Activated T-cell treated with anti-CD3 and anti-CD28 coated beads for 1 hour (primary cell): ENCODE measurements around the gene RGS17.
"Not testable (repeated sequence)": the region's sequence is repeated elsewhere in the genome, so short reads cannot be mapped to it uniquely, and the experiment has no call there.

Source experiments
- DNase-seq: peaks from one replicate; pipeline ENCODE4 v3.0.0-alpha.2; 2020; ENCODE audit warnings: low read depth

RGS17 gene

DNA sequence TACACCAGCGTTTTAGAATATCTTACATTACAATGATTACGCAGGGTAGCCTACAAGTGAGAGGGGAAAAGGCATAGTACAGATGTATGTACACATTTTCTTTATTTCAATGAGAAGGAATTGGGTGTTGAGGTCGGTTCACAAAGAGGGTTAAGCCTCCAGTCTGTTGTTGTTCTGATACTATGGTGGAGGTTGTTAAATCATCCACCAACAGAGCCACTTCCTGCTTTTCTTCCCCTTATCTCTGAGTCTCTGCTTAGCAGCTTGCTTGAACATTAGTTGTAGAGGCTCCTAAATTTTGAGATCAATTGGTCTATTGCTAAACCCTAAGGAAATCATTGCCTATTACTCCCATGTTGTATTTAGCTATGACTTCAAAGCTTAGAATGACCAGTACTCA lies 7.3 kb downstream of the RGS17 start:
- no peak for DNase-seq

DNA sequence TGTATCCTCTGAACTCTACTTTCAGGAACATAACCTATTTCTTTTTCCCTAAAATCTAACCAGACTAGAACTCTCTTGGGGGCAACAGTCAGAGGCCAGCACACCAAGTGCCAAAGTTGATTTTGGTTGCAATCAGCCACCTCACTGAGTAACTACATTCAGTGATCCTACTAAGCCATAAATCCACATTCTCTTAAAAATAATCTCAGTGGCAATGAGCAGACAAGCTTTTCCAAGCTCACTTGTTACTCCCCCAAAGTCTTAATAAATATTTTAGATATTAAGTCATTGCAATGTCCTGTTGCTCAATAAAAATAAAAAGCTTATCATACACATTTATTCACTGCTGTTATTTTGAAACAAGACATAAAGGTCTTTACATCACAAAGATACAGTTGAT lies 9.8 kb downstream of the RGS17 start:
- DNase-seq = no peak

DNA sequence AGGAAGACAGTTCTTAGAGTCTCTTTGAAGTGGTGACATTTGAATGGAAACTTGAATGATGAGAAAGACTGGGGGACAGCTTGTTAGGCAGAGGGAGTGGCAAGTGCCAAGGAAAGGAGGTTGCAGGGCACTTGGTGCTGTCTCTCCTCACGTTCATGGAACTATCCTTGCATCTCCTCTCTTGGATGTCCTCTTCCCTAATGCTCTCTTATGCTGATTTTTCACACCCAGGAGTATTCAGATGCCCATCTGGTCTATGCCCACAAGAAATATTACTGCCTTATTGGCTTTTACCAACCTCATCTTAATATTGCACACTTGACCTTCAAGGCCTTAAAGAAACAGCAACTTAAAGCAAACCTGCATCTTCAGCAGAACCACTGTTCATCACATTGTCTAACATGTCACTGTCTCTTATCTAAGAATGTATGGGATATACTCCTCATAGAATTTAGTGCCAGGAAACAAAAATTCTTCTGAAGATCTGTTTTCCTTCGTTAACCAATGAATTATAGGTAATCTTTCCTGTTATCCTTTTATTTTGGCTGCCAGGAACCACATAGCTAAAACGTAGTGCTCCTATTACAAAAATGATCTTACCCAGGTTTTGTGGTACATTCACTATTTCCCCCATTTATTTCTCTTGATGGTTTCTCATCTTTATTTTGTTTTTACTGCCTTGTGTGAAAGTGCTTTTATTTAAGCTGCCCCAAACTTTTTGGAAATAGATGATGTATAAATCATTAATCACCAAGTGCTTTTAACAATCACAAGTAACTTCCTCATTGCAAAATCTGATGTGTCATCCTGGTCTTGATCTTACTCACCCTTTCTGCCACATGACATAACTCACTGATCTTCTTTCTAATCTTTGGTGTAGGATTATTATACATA lies 12.8 kb downstream of the RGS17 start:
- DNase-seq = no peak

DNA sequence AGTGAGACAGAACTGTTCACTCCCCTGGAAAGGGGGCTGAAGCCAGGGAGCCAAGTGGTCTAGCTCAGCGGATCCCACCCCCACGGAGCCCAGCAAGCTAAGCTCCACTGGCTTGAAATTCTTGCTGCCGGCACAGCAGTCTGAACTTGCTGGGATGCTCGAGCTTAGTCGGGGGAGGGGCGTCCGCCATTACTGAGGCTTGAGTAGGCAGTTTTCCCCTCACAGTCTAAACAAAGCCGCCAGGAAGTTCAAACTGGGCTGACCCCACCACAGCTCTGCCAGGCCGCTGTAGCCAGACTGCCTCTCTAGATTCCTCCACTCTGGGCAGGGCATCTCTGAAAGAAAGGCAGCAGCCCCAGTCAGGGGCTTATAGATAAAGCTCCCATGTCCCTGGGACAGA lies 20.0 kb downstream of the RGS17 start:
- not testable (repeated sequence) for DNase-seq

DNA sequence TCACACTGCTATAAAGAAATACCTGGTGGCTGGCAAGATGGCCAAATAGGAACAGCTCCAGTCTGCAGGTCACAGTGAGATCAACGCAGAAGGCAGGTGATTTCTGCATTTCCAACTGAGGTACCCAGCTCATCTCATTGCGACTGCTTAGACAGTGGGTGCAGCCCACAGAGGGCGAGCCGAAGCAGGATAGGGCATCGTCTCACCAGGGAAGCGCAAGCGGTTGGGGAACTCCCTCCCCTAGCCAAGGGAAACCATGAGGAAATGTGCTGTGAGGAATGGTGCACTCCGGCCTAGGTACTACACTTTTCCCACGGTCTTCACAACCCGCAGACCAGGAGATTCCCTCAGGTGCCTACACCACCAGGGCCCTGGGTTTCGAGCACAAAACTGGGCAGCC lies 20.5 kb downstream of the RGS17 start:
- DNase-seq = not testable (repeated sequence)

DNA sequence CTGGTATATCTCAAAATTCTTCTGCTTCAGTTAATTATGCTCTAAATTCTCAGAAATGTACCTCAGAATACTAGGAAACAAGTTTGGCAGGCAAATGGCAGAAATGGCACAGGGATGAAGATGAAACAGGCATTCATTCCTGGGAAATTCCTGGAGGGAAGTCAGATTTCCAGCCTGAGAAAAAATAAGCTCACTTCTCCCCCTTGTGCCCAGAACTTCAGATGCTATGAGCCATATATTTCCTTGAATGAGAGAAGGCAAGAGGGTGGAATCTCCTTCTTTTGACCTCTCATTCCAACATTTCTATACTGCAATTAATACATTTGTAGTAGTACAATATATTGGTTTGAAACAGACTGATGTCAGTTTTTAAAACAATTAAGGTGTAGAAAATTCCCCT lies 22.8 kb downstream of the RGS17 start:
- no peak for DNase-seq

DNA sequence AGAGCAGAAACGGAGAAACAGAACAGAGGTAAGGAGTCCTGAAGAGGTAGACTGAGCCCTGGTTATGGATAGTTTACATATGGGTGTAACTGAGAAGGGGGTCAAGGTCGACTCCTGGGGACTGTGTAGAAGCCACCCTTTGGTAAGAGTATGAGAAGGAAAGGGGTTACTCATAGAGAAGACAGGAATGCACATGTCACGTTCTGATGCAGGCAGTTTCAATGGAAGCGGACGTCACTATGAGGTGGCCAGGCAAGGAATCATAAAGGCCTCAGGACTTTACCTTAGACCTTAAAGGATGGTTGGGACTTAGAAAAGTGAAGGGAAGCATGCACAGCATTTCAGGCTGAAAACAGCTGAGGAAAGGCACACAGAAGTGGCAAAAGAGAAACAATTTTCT lies 25.1 kb downstream of the RGS17 start:
- DNase-seq = no peak

DNA sequence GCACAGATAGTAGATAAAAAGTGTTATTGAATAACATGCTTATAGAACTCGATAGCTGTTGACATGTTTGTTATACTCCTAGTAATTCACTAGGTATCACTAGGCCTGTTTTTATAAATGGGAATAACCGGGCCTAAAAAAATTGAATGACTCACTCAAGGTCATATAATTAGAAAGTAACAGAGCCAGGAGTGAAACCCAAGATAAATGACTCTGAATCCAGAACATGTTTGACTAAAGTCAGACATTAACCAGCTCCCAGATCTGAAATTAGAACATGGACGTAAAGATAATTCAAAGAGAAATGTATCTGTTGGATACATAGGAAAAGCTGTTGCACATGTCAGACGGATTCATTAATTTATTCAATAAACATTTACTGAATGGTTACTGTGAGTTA lies 26.9 kb downstream of the RGS17 start:
- DNase-seq = no peak

DNA sequence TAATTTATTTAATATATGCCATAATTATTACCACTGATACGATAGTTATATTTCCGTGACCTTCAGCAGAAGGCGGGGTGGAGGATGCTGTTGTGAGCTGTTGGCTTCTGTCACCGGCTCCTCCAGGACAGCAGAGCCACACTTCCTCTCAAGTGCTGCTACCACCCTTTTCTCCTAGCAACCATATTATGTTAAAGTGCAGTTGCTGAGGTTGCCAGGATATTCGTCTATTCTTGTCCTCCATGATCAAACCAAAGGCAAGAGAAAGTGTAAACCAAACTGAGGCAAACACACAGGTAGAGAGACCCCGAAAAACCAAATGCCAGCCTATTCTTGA lies 27.8 kb downstream of the RGS17 start:
- no peak for DNase-seq

DNA sequence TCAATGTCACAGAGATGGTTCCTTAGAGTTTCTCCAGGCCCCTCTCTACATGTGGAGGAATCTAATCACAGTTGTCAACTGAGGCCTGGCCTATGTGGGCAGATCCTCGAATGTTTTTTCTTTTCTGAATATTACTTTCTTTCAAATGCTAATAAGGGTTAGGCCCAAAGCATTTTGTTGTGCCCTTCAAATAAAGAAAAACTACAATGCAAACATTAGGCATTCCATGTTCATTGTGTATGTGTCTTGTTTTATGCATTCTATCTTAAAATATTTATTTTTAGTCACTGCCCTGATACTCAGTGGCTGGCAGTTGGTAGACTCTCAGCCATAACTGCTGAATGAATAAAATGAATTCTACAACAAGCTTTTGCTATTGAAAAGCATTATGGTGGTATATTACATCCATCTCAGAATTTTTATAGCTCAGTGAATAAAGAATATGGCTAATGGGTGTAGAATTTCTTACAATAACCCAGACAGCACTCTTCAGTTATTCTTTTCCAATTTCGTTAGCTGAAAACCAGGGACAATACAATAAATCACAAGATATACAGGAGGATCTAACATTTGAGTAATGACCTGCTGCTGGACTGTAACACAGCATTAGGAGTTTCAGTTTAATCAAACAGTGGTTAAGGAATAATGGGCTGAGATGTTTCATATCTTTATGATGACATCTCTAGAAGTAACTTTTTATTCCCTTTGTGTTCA lies 28.3 kb downstream of the RGS17 start:
- DNase-seq = no peak

DNA sequence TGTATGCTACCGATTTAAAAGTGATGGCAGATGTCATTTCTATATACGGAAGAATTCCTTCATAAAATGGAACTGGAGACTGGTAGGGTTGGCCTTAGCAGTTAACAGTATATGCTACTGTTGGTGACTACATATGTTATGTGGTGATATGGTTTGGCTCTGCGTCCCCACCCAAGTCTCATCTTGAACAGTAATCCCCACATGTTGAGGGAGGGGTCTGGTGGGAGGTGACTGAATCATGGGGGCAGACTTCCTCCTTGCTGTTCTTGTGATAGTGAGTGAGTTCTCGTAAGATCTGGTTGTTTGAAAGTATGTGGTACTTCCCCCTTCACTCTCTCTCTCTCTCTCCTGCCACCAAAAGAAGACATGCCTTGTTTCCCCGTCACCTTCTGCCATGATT lies 29.6 kb downstream of the RGS17 start:
- DNase-seq = no peak

DNA sequence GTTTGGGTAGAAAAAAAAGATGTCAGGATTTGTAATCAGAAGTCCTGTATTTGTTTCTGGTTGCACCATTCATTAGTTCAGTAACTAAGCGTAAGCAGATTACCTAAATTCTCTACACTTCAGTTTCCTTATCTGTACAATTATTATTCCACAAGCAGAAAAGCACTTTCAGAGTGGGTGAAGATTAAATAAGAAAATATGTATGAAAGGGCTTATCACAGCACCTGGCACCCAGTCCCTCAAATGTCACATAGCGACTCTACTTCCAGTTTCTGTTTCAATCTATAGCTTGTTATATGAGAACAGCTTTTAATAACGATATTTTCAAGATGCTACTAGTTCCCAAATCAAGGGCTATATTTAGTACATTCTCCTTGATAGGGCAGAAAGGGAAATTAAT lies 31.4 kb downstream of the RGS17 start:
- no peak for DNase-seq

DNA sequence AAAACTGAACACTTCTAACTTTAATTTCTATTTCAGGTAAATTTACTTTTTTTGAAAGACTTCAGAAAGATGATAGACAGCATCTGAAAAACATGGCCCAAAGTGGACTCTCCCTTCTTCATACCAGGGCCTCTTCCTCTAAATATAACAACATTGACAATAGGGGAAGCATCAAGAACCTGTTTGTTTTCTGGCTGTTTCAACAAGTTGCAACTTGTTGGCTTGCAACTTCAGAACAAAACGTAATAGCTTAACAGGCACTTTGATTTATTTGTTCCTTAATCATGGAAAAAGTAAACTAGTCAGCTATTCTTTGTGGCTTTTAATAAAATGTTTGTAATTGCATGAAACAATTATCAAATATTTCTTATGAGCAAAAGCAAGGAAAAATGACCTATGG lies 34.3 kb downstream of the RGS17 start:
- DNase-seq = no peak

DNA sequence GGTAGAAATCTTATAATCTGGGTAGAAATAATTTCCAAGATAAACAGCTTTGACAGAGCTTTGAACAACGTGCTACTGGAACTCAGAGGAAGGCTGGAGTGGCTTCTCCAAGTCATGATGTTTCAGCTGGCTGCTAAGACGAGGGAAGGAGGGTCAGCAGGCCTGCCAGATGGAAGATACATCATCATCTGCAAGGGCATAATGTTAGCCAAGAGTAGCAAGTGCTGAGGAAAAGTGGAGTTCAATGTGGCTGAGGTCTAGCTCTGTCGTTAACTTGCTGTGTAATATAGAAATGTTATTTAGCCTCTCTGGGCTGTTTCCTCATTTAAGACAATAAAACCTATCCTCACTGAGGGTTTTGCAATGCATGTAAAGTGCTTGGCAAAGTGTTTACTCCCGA lies 35.1 kb downstream of the RGS17 start:
- DNase-seq = no peak

DNA sequence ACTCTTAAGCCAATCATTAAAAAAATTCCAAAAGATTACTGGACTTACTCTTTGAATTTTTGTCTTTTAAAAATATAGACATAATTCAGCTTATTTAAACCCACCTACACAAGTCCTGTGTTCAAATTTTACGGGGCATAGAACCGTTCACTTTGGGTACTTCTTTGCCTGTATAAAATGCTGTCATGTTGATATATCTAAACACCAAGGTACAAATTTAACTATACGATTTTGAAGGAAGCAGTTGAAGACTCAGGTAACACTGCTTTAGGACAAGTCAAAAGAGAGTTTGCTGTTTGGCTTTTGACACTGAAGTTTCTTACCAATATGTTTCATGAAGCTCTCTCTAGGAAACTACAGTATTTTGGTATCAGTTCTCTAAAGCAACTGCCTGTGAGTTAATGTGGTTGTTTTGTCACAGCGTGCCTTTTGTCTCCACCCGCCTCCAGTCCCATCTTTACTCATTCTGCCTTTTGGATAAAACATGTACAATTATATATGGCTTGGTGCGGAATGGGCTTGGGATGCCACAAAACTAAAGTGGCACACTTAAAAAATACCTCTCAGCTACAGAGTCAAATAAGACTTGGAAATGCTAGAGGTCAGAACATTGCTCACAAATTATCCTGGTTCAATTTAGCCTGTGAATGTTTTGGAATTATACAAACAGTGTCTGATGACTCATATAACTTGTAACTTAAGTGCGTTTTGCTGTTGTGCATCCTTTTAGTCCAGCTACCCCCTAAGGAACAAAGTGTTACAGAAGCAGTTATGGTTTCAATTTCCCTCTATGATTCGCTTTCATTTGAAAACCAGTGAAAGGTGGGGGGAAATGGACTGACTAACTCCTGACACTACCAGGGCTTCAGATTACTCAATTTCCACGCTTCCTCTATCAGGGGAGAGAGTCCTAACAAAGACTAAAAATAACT lies 38.7 kb downstream of the RGS17 start:
- no peak for DNase-seq

DNA sequence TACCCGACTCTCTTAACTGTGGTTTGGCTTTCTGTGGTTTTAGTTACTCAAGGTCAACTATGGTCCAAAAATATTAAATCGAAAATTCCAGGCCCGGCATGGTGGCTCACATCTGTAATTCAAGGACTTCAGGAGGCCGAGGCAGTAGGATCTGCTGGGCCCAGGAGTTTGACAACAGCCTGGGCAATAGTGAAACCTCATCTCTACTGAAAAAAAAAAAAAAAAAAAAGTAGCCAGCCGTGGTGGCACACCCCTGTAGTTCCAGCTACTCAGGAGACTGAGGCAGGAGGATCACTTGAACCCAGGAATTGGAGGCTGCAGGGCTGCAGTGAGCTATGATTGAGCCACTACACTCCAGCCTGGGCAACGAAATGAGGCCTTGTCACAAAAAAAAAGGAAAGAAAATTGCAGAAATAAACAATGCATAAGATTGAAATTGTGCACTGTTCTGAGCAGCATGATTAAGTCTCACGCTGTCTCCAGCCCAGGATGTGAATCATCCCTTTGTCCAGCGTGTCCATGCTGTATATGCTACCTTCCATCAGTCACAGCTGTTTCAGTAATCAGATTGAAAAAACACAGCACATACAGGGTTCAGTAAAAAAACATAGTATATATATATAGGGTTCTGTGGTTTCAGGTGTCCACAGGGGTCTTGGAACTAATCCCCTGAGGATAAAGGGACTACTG lies 40.7 kb downstream of the RGS17 start:
- DNase-seq = no peak

DNA sequence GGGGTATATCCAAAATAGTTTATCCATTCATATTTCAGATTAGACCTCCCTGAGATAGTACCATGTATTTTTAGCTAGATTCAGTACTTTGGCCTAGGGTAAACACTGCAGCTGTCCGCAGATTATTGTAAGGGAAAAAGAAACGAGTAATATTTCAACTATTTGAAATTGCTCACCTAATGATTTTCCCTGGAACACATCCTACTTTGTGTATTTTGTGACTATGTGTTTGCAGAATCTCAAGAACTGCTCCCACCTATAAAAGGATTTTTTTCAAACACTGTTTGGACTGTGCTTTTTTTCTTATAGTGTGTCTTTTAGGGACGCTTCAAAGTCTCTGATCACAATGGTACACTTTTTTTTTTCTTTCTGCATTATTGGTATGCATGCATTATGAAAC lies 42.3 kb downstream of the RGS17 start:
- DNase-seq = no peak

DNA sequence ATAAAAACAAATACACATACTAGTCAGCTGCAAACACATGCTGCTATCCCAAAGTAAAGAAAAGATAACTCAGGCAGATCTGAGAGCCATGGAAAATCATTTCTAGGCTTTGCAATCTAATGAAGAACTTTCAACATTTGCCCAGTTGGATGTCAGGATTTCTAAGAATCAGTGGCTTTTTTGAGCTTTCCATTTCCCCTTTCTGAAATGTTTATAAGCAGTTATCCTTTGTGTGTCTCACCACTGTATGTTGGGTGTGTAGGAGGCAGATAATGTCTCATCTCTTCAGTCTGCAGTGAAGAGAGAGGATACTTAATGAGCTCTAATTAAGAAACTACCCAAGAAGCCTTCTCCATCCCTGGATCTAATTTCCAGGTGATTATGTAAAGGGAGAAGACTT lies 43.6 kb downstream of the RGS17 start:
- DNase-seq = no peak

DNA sequence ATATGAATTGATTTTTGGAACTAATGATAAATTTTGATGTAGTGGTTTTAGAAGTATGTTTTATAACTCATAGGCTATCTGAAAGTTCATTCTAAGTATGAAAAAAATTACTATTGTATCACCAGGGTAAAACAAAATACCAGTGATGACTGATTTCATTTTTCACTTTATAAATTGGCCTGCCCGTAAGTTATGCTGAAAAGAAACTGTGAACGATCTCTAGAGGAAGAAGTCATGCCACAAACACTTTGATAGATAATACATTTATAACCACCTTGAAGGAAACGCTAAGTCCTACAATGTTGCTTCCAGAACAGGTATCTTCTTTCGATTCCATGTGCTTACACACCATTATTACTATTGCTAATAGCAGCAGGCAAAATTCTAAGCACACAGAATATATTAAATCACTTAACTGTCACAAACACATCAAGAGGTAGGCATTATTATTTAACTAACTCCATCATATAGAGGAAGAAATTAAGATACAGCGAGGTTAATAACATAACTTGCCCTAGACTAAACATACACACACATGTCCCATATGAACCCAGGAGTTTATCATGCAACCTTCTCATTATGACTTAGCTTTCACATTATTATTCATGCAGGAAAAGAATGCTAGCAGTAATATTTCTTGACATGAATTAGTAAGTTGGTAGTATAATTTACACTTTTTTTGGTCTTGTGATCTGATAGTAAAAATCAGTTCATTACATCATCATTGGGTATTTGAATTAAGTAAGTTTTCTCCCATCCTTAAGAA lies 44.7 kb downstream of the RGS17 start:
- DNase-seq = no peak

DNA sequence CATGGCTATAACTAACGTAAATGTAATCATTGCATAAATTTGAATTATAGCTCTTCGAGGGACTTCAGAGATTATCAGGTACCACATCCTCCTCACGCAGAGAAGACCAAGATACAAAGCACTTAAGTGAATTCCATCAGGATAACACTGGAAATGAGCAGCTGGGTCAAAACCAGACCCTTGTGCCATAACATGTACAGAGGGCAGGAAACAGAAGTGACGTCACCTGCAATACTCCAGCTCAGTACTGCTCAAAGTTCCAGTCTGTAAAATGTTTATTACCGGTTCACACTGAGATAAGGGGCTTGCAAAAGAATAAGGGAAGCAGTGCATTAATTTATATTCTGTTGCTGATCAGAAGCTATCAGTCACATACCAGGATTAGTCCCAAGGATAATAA lies 45.8 kb downstream of the RGS17 start:
- no peak for DNase-seq

DNA sequence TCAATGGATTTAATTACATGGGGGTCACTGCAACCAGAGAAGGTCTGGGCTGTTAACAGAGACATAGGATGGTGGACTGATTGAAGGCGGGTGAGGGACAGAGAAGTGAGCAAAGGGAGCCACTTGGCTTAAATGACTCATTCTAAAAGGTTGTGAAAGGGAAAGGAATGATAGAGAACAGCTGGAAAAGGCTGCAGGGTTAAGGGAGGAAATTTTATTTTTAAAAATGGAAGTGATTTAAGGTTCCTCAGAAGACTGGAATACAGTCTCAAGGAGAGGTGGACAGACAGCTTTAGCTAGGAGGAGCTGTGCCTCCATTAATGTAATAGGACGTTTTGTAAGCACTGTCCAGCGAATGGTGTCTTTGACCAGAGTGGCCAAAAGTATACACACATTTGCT lies 46.7 kb downstream of the RGS17 start:
- no peak for DNase-seq
